ENCODE measurements around the gene PRKAA2. TPM values are rescaled to one million over a fixed set of nuclear protein-coding genes. Genes with fewer than 3 reads are reported as not detected.

The PRKAA2 gene
- total and polyA plus RNA-seq, 2 of the 4 experiments (the other 2 are of a cell fraction) = 0.72 to 1.4 TPM

DNA sequence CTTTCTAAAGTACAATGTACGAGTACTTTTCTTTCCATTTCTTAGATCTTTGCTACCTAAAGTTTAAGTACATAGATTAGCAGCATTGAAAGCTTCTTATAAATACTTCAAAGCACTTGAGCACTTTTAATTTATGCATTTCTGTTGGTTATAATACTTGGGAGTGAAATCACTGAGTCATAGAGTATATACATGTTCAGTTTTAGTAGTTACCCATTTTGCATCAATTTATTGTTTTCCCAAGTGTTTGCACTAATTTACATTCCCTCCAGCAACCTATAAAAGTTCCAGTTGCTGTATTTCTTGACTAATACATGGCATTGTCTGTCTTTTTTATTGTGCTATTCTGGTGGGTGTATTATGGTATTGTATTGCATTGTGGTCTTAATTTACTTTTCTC, 20.3 kb downstream of the PRKAA2 start:
- intact Hi-C loops (cut with micrococcal nuclease) (no loop called here), in situ Hi-C loops (cut with MboI; ENCODE audit: low sequenced_read_pairs) (no loop called here), dilution Hi-C loops (cut with HindIII; ENCODE audit: low sequenced_read_pairs, unreplicated experiment) (no loop called here)
- H3K4me1 ChIP-seq (ENCODE audit: control insufficient read depth, insufficient read depth, low read length) = no peaks in the 10 kb centered on the region
- no peak overlapping the region for H3K4me3 ChIP-seq (ENCODE audit: insufficient read depth, low read depth, low read length)
- H4K20me1 ChIP-seq (ENCODE audit: insufficient read depth, low read length) = no peaks in the 10 kb centered on the region
- no peak overlapping the region for H4K91ac ChIP-seq (ENCODE audit: insufficient read depth, low read depth, low read length)
- BruUV-seq (replicated peaks) = no TSS peak
- no peak overlapping the region for H3K23ac ChIP-seq (ENCODE audit: low read depth, low read length)
- H4K8ac ChIP-seq (ENCODE audit: low read depth in 2 of 2, low read length in 2 of 2) = no peak overlapping the region
- no peak overlapping the region for H3K27ac ChIP-seq (ENCODE audit: insufficient read depth, low read length)
- no peaks in the 10 kb centered on the region for H3K9me1 ChIP-seq (ENCODE audit: insufficient read depth, low read length)
- H2BK5ac ChIP-seq (ENCODE audit: low read depth, low read length, poor library complexity, severe bottlenecking) = no peak overlapping the region
- no peak overlapping the region for H3K18ac ChIP-seq (ENCODE audit: low read depth, low read length)
- no peak for DNase-seq
- no peak overlapping the region for H3K9ac ChIP-seq (ENCODE audit: low read depth, low read length)
- H4K5ac ChIP-seq (ENCODE audit: low read depth, low read length) = no peak overlapping the region
- H3K9me3 ChIP-seq (ENCODE audit: control insufficient read depth, insufficient read depth, low read length) = no peaks in the 10 kb centered on the region
- no peak for ATAC-seq (ENCODE audit: low read depth)
- H3K4me2 ChIP-seq (ENCODE audit: low read depth, low read length) = no peak overlapping the region
- H2BK120ac ChIP-seq (ENCODE audit: low read depth, low read length) = no peak overlapping the region
- no peak overlapping the region for H2BK15ac ChIP-seq (ENCODE audit: low read depth, low read length)
- H3K4ac ChIP-seq (ENCODE audit: low read depth, low read length) = no peak overlapping the region
- no peak overlapping the region for H2AK5ac ChIP-seq (ENCODE audit: low read depth, low read length)
- no peak overlapping the region for H2BK20ac ChIP-seq (ENCODE audit: low read depth, low read length)
- H2AFZ ChIP-seq (replicated peaks; ENCODE audit: low read length, poor library complexity) = no peak overlapping the region
- POLR2A ChIA-PET (ENCODE audit: unreplicated experiment) = no interaction called here
- CTCF ChIA-PET = no interaction called here
- no peak overlapping the region for H2AK9ac ChIP-seq (replicated peaks; ENCODE audit: low read depth, low read length, poor library complexity)
- no peaks in the 10 kb centered on the region for H3K79me1 ChIP-seq (ENCODE audit: low read depth in 1 of 2, low read length in 2 of 2)
- no peak for TF ChIP-seq MAZ (IDR thresholded peaks at IDR 0.05; ENCODE audit: borderline replicate concordance, low read depth, low read length)
- TF ChIP-seq CHD1 (IDR thresholded peaks at IDR 0.05; ENCODE audit: low read depth, low read length) = no peak
- TF ChIP-seq CEBPB (IDR thresholded peaks at IDR 0.05; ENCODE audit: low read depth, low read length) = no peak
- TF ChIP-seq, protein P1, sequence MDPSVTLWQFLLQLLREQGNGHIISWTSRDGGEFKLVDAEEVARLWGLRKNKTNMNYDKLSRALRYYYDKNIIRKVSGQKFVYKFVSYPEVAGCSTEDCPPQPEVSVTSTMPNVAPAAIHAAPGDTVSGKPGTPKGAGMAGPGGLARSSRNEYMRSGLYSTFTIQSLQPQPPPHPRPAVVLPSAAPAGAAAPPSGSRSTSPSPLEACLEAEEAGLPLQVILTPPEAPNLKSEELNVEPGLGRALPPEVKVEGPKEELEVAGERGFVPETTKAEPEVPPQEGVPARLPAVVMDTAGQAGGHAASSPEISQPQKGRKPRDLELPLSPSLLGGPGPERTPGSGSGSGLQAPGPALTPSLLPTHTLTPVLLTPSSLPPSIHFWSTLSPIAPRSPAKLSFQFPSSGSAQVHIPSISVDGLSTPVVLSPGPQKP (IDR thresholded peaks at IDR 0.05; ENCODE audit: borderline replicate concordance, low read depth, low read length) = no peak
- TF ChIP-seq POLR2A (IDR thresholded peaks at IDR 0.05; ENCODE audit: low read depth, low read length) = no peak
- TF ChIP-seq, protein P2, sequence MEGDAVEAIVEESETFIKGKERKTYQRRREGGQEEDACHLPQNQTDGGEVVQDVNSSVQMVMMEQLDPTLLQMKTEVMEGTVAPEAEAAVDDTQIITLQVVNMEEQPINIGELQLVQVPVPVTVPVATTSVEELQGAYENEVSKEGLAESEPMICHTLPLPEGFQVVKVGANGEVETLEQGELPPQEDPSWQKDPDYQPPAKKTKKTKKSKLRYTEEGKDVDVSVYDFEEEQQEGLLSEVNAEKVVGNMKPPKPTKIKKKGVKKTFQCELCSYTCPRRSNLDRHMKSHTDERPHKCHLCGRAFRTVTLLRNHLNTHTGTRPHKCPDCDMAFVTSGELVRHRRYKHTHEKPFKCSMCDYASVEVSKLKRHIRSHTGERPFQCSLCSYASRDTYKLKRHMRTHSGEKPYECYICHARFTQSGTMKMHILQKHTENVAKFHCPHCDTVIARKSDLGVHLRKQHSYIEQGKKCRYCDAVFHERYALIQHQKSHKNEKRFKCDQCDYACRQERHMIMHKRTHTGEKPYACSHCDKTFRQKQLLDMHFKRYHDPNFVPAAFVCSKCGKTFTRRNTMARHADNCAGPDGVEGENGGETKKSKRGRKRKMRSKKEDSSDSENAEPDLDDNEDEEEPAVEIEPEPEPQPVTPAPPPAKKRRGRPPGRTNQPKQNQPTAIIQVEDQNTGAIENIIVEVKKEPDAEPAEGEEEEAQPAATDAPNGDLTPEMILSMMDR (conservative IDR thresholded peaks at IDR 0.05; ENCODE audit: low read depth, low read length) = no peak
- no peak for TF ChIP-seq RCOR1 (IDR thresholded peaks at IDR 0.05; ENCODE audit: insufficient replicate concordance, low read length)
- TF ChIP-seq NFE2L2 (IDR thresholded peaks at IDR 0.05; ENCODE audit: low read depth, low read length) = no peak
- no peak for TF ChIP-seq FOS (IDR thresholded peaks at IDR 0.05; ENCODE audit: low read depth, low read length)
- TF ChIP-seq RAD21 (IDR thresholded peaks at IDR 0.05; ENCODE audit: low read length) = no peak
- no peak for TF ChIP-seq SMC3 (IDR thresholded peaks at IDR 0.05; ENCODE audit: low read depth, low read length)
- no peak for TF ChIP-seq BHLHE40 (IDR thresholded peaks at IDR 0.05; ENCODE audit: low read depth, low read length)
- no peak overlapping the region for H3K14ac ChIP-seq (replicated peaks; ENCODE audit: low read depth, low read length)
- no CpG with 5 or more reads among the region's 1 CpG for WGBS, 2 experiments (ENCODE audit: extremely low coverage in 2 of 2, insufficient read length in 1 of 2)
- H3K27me3 ChIP-seq (ENCODE audit: control insufficient read depth, insufficient read depth, low read length) = no peaks in the 10 kb centered on the region
- no peak overlapping the region for H3K56ac ChIP-seq (ENCODE audit: extremely low read depth, insufficient read depth, low read length)
- H3K36me3 ChIP-seq (ENCODE audit: control insufficient read depth, insufficient read depth, low read length) = no peaks in the 10 kb centered on the region

Measured in IMR-90 (cell line).